SK-N-DZ (cell line): ENCODE measurements around the gene AQP5.
A peak's percentile ranks its signal among the peaks of the same experiment; 100 is the strongest.
"Not testable (repeated sequence)": the region's sequence is repeated elsewhere in the genome, so short reads cannot be mapped to it uniquely, and the experiment has no call there.

Experiments
- DNase-seq: peaks from one replicate; pipeline ENCODE4 v3.0.0-alpha.2; 2015; ENCODE audit warnings: low spot score

Gene AQP5

DNA sequence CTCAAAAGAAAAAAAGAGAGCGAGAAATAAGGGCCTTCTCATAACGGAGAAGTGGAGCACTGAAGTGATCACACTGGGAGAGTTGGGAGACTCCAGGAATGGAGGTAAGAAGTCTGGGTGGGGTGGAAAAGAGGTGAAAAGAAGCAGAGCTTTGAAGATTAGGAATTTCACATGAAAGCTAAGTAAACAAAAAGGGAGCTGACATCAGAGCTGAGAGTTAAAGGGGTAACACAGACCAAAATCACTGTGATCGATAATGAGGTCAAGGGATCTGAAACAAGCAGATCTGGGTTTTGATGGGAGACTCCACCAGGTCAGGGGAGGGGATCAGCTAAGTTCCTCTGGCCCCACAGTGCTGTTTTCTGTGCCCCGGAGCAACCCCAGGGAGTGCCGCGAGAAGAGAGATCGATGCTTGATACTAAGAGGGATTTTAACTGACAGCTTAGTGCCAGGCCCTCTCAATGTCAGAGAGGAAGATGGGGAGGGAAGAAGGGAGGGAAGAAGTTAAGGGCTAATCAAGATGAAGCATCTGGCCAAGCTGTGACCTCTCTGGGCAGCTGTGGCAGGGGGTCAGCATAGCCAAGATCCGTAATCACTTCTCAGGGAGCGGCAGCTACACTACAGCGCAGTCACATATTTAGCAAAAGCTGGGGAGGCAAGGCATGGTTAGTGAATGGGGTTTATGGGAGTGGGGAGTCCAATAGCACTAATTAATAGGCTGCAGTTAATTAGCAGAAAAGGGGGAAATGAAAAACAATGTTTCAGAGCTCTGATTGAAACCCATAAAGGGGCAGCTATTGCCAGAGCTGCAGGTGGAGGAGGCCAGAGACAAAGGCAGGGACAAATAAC lies 19.1 kb downstream of the AQP5 start:
- DNase-seq = peak; percentile 60

GRCh38 chr12:49982246-49983087 lies 20.8 kb downstream of the AQP5 start:
- DNase-seq = peak; percentile 7

GRCh38 chr12:49983892-49984291 lies 22.2 kb downstream of the AQP5 start:
- DNase-seq = peak; percentile 71

DNA sequence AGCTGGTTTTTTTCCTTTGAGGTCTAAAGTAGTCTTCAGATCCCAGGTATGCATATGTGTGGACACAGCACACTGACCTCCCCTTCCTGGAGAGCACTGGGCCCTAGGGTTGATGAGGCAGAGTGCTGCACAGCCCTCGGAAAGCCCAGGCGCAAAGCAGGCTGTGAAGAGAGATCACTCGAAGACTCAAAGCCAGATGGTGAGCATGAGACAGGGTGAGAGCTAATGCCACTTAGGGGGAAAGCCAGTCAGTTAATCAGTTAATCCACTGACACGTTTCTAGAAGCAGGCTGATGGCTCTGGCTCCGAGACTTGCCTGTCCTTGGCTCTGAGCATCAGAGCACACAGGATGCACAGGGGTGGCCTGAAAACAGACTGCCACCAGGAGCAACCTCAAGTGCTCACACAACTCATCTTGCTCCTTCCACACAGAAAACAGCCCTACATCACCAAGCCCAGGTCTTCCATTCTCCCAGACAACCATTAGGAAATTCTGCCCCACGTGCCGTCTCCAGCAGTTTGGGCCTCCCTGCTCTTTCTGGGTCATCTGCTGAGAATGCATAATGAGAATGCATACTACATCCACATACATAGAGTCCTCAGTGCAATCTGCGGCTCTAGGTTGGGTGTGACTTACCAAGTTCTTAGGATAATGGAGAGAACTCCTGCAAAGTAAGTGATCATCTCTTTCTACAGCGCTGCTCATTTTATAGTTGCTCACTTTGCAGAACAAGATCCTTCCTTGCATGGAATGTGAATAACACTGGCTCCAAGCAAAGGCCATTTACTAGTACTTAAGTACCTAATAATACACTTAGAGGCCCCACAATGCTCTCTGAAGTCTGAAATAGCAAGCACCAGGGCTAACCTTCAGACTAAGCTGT lies 23.0 kb downstream of the AQP5 start:
- peak; percentile 32 for DNase-seq

DNA sequence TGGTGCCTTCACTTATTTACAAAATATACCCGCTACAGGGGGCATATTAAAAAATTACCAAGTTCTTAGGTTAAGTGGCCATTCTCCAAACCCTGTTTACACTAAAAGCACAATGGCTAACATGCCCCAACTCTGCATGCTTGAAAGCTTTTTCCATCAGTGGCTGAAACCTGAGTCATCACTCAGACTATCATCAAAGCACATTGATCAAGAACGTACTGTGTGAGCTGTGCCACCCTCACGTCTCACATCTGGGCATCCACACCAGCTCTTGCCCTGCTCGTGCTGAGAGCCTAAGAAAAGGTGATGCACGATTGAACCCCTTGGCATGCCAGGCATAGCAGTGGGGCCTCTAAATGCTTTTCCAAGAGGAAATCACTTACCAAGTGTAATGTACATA lies 24.3 kb downstream of the AQP5 start:
- DNase-seq = no peak

- DNase-seq = not testable (repeated sequence)
Observed at GRCh38 chr12:49986476-49986875, 24.8 kb downstream of the AQP5 start.

GRCh38 chr12:49987625-49988303 lies 26.1 kb downstream of the AQP5 start:
- DNase-seq = no peak

GRCh38 chr12:49989400-49989799 lies 27.7 kb downstream of the AQP5 start:
- DNase-seq = not testable (repeated sequence)

DNA sequence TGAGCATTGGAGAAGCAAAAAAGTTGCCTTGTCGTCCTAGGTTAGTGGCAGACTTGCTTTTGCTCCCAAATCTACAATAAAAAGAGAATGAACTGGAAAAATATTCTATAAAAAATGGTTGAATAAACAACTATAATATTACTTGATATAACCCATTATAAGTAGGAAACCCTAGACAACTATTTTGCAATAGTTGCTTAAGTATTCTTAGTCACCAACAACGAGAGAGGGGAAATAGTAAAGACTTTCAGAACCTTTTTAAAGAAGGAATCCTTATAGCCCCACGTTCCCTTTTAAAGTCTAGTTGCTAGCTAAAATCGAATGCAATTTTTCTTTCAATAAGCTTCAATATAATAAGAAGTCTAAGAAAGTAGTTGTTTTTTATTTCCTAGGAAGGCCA lies 28.6 kb downstream of the AQP5 start:
- DNase-seq = no peak

DNA sequence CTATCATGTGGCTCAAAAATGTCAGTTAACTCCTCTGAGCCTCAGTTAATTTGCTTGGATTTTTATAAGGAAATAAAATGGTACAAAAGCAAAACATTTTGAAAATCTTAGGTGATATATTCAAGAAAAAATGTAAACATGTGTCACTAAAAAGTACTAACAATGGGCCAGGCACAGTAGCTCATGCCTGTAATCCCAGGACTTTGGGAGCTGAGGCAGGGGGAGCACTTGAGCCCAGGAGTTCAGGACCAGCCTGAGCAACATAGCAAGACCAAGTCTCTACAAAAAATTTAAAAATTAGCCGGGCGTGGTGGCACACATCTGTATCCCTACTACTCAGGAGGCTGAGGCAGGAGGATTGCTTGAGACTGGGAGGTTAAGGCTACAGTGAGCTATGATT lies 36.8 kb downstream of the AQP5 start:
- no peak for DNase-seq

- DNase-seq = no peak
Observed at GRCh38 chr12:50003595-50003994, 41.9 kb downstream of the AQP5 start.

- no peak for DNase-seq
Observed at GRCh38 chr12:50004696-50005095, 43.0 kb downstream of the AQP5 start.

GRCh38 chr12:50005175-50005574 lies 43.5 kb downstream of the AQP5 start:
- no peak for DNase-seq

DNA sequence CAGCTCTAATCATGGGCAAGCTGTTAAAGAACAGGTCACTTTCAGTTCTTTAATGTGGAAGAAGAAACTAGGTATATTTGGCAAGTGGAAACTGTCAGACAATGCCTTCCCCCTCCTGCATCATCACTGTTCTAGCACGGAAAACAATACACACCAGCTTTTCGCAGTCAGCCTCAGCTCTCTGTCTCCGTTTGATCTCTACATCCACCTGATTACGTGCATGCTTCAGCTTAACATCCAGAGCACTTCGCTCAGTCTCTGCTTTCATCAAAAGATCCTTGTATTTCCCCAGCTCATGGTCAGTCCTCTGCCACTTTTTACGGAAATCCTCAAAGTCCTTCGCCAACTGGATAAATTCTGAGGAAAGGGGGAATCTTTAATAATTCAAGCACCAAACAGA lies 44.6 kb downstream of the AQP5 start:
- DNase-seq = no peak

- DNase-seq = no peak
Observed at GRCh38 chr12:50006754-50007442, 45.2 kb downstream of the AQP5 start.

DNA sequence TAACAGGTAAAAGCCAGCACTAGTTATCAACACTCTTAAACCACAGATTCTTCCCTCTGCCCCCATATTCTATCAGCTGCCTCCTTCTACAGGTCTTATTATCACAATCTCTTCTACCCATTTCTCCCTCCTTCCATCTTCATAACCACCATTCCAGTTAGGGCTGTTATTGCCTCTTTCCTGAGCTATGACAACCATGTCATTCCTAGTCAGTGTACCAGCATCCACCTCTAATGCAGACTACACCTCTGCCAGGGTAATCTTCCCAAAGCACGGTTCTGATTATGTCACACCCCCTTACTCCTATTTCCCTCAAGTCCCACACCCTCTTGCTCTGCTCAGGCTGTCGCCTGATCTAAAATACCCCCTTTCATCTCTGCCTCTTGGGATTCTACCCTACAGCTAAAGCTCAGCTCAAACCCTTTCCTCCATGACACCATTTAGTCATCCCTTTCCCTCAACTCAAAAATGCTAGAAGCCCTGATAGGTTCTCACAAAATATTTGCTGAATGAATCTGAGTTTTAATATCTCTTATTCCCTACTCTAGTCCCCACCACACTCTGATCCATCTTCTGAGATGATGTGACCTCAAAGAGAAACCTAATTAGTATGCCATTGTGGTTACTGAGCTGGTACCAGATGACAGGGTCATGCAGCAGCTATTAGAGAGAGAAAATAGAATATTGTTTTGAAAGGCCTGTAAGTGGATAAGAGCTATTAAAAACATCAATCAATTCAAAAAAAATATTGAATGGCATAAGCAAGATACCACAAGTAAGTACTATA lies 51.9 kb downstream of the AQP5 start:
- DNase-seq = no peak

DNA sequence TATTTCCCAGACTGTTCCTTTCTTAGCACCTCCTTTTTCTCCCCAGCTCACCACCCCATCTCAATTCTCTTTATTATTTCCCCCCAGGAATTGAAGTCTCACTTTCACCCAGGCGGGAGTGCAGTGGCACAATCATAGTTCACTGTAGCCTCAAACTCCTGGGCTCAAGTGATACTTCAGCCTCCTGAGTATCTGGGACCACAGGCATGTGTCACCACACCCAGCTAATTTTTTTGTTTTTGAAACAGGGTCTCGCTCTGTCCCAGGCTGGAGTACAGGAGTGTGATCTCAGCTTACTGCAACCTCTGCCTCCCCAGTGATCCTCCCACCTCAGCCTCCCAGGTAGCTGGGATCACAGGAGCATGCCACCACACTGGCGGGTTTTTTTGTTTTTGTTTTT lies 52.7 kb downstream of the AQP5 start:
- no peak for DNase-seq
